T-helper 9 cell (primary cell): ENCODE measurements around the gene PDE8A.
"Not testable (repeated sequence)": the region's sequence is repeated elsewhere in the genome, so short reads cannot be mapped to it uniquely, and the experiment has no call there.

Experiments used
- DNase-seq: peaks from one replicate; pipeline ENCODE4 v3.0.0-alpha.2; 2020

Gene PDE8A

DNA sequence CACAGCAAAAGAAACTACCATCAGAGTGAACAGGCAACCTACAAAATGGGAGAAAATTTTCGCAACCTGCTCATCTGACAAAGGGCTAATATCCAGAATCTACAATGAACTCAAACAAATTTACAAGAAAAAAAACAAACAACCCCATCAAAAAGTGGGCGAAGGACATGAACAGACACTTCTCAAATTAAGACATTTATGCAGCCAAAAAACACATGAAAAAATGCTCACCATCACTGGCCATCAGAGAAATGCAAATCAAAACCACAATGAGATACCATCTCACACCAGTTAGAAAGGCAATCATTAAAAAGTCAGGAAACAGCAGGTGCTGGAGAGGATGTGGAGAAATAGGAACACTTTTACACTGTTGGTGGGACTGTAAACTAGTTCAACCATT, 30.1 kb downstream of the PDE8A start:
- DNase-seq: not testable (repeated sequence)

DNA sequence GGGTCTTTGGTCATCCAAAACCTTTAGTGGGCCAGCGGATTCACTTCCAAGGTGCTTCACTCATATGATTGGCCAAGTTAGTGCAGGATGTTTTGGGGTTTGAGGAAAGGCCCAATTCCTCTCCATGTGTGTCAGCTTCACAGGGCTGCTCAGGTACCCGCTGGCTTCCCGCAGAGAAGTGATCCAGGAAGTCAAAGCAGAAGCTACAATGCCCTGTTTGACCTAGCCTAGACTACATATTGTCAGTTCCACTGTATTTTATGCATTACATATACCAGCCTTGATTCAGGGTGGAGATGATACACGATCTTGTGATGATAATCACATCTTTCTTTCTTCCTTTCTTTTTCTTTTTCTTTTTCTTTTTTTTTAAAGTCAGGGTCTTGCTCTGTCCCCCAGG, 32.1 kb downstream of the PDE8A start:
- DNase-seq: no peak

DNA sequence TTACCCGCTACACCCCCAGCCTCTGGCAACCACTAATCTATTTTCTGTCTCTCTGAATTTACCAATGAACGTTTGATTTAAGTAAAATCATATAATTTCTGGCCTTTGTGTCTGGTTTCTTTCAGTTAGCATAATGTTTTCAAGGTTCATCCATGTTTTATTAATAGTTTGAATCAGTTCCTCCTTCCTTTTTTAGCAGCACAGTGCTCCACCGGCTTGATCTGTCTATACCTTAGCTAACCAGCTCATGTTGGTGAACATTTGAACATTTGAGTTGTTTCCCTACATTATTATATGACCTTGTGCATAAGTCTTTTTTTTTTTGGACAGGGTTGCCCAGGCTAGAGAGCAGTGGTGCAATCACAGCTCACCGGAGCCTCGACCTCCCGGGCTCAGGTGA, 33.3 kb downstream of the PDE8A start:
- no peak for DNase-seq

DNA sequence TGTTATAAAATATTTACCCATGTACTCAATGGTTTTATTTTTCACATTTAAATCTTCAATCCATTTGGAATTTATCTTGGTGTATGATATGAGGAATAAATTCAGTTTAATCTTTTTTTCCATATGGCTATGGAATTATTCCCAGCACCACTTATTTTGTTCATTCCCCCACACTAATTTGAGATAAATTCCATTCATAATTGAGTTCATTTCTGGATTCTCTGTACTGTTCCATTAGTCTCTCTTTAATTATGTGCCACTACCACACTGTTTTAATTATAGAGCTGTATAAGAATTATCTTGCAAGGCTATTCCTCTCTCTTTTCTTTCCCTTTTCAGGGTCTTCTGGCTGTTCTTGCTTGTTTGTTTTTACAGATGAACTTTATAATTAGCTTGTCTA, 34.6 kb downstream of the PDE8A start:
- no peak for DNase-seq

DNA sequence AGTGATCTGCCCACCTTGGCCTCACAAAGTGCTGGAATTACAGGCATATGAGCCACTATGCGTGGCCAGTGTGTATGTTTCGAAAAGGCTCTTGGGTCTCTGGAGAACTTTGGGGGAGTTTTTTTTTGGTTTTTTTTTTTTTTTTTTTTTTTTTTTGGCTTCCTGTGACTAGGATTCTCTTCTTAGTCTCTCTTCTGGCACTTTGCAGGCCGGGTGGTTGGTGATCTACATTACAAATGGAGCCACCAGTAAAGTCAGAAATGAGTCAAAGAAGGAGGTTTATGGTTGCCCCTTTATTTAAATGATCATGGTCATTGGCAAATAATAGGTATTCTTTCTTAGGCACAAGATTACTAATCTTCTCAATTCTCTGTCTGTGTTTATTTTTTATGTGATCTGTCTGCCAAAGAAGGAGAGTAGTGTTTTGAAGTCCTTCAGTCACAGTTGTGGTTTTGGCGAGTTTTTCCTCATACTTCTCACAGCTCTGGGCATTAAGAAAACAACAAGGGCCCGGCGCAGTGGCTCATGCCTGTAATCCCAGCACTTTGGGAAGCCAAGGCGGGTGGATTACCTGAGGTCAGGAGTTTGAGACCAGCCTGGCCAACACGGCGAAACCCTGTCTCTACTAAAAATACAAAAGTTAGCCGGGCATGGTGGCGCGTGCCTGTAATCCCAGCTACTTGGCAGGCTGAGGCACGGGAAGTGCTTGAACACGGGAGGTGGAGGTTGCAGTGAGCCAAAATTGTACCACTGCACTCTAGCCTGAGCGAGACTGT, 38.3 kb downstream of the PDE8A start:
- no peak for DNase-seq

DNA sequence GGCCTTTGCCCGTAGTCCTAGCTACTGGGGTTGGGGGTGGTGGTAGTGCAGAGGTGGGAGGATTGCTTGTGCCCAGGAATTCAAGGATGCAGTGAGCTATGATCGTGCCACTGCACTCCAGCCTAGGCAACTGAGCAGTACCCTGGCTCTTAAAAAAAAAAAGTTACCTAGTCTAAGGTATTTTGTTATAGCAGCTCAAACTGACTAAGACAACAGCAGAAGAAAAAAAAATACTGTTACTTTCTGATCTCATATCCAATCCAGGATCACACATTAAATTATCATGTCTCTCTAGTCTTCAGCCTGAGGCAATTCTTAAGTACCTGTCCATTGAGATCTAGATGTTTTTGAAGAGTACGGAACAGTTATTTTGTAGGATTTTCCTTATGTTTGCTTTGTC, 39.8 kb downstream of the PDE8A start:
- no peak for DNase-seq

DNA sequence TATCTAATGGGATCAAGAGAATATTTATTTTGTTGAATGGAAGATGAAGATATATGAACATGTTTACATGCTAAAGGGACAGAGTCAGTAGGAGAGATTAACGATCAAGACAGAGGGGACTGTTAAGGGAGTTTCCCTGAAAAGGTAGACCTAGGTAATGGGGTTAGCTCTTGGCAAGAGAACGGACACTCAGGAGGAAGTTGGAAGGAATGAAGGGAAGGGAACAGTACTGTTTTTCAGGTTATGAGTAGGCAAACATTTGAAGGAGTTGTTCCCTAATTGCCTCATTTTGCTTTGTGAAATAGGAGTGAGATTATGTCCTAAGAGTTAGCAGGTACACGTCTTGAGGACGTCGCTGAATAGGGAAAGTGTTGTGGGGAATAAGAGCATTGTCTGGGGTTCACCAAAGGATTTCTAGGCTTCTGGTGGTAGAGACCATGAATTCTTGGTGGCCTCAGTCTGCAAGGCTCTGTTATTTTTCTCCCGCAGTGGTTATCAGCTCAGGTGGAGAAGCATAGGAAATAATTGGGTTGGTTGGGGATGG, 41.3 kb downstream of the PDE8A start:
- DNase-seq: no peak

DNA sequence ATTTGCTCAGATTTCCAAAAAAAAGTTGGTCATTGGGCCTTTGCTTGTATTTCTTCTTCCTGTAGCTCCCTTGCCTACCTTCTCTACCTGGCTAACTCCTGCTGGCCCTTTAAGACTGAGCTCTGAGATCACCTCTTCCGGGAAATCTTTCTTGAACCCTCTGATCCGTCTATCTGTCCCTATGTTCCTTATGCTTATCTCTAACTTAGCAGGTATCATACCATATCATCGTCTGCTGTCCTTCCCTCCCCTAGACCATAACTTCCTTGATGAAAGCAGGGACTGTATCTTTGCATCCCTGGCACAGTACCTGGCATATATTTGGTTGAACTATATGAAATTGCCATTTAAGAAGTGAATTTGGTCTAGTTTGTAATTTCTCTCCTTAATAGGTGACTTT, 42.3 kb downstream of the PDE8A start:
- DNase-seq: no peak

DNA sequence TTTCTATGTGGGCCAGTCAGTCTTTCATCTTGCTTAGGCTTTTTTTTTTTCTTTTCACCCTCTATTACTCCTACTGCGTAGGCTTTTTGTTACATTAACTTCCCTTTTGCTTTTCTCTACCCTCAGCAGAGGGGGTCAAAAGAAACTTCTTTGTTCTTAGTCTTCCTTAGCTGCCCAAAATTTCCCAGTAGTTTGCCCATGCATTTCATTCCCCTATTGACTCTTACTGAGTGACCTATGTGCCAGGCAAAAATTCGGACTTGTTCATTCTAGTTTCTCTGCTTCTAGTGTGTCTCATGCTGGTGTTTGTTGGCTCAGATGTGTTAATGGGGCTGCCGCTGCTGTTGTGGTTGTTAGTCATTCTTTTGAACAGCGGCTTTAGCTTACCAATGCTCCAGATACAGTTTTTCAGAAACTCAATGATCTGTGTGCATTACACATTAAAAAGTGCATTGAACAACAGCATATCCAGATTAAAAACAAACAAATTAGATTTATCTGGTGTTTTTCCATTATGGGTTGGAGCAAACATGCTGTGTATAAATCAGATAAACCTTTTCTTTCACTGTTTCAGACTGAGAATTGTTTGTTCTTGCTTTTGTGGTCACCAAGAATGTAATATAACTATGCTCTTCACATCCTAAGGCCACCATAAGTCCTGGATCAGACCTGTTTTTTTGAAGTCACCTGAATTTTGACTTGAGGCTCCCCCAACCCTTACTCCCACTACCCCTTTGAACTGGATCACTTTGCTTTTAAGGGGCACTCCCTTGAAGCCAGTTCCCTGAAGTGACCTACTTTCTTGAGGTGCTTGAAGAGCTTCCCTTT, 43.1 kb downstream of the PDE8A start:
- no peak for DNase-seq

DNA sequence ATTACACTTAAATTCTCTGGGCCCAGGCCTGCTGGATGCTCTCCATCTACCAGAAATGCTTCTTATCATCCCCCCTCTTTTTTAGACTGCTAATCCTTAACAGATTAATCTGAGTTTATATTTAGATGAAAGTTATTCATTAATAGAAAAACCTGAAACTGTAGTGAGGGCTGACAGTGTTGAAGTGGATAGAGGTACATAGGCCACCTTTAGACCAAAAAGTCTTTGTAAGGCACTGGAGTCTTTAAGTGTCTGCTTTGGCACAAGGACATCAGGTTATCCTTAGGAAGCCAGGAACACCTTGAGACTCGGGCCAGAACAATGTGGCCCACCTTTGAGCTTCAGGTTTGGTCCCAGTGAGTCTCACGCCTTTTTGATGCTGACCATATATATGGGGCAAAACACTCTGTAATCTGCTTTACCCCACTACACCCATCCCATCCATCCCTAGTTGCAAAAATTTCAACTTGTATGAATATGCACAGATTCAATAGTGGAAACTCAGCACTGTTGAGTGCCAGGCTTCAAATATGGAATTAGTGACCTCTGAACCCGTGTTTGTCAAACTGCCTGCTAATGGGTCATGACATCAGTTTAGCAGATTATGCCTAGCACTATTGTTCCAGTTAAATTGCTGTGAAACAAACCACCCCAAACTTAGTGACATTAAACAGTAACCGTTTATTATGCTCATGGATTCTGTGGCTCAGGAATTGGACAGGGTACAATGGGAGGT, 44.0 kb downstream of the PDE8A start:
- no peak for DNase-seq

DNA sequence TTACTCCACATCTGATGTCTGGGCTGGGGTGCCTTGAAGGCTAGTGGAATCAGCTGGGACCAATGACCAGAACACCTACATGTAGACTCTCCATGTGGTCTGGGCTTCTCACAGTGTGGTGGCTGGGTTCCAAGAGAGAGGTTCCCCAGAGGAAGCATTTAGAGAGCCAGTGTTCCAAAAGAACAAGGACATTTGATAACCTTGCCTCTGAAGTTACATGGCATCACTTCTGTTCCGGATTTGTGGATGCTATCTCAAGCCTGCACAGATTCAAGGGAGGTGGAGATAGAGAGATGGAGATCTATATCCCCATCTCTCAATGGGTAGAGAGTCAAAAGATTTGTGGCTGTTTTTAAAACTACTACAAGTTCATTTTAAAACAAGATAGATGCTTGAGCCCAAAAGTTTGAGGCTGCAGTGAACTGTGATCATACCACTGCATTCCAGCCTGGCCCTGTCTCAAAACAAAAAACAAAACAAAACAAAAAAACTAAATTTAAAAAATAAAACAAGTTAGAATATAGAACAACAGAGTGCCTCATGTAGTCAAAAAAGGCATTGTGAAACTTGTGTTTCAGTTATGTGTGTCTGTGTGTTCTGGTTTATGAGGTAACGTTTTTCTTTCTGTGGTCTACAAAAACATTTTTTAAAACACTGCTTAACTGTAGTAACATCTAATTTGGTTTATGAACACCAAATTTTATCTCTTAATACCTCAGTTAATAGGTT, 44.8 kb downstream of the PDE8A start:
- no peak for DNase-seq

DNA sequence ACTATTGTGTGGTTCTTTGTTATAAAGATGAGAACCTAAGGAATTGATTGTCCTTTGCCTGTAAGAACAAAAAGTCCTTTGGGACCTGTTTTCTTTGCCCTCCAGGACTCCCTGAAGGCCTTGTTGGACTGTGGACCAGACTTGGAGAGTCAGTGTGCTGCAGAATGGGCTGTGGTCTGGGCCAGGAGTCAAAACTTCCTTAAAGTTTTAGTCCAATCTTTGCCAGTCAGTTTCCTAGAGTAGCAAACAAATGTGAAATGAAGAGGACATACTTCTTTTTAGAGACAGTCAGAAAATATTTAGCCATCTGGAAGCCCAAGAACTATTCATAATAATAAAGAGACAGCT, 45.4 kb downstream of the PDE8A start:
- no peak for DNase-seq

DNA sequence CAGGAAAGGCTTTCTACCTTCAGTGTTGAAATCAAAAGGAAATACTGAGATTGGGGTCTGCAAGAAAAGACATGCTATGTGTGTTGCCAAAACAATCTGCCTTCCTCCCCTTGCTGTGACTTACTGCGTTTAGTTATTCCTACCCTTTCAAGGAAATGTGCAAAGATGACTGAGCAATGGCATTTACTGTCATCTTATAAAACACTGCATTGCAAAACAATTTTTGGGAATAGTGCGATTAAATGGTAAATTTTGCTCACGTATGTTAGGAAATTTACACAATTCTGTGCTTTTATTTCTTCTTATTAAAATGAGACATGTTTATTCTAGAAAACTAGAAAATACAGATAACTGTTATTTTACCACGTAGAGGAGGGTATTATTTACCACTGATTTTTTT, 45.8 kb downstream of the PDE8A start:
- no peak for DNase-seq

DNA sequence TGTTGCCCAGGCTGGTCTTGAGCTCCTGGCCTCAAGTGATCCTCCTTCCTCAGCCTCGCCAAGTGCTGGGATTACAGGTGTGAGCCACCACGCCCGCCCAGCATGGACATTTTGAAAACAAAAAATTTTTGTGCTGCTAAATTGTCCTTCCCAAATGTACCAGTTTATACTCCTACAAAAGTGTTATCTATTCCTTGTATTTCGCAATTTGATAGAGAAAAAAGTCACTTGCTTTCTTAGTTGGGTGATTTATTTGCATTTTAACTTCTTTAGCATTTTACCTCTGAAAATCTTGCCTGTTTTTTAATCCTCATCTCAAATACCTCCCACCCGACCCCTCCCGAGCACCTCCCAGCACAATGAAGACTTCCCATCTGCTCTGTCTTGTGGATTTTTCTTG, 46.8 kb downstream of the PDE8A start:
- no peak for DNase-seq

DNA sequence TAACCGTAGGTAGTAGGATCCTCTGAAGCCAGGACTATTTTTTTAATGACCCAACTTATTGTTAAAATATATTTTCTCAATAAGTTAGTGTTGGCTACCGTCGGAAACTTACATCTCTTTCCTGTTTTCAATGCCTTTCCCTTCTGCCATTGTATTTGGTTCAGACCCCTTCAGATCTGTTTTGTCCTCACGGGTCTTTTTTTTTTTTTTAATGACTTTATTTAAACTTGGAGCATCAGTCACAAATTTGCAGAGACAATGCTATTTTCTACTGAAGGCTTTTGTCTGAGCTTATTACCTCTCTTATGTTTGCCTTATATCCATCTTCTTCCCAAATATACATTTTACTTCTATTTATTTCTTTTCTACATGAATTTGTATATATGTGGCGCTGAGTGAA, 47.6 kb downstream of the PDE8A start:
- DNase-seq: no peak

DNA sequence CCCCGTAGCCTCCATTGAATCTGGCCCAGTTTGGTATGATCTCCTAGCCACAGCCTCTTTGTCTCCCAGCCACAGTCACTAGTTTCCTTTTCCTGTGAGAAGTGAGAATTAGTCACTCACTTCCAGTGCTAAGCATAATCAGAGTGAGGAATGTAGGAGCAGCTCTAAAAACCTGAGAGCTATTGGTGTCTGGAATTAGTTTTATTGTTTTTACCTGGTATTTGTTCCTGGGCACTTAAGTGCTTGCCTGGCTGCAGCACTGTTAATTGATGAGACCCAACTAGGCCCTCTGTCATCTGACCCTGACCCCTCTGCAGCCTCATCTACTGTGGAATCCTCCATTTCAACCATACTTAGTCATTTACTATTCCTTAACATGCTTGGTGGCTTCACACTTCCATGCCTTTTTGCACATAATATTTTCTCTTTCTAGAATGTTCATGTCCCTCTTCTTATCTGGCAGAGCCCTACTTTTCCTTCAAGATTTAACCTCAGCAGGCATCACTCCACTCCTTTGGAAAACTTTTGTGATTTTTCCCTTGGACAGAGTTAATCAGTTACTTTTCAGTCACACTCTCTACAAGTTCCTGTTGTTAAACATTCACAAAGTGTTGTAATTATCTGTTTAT, 48.8 kb downstream of the PDE8A start:
- DNase-seq: no peak

DNA sequence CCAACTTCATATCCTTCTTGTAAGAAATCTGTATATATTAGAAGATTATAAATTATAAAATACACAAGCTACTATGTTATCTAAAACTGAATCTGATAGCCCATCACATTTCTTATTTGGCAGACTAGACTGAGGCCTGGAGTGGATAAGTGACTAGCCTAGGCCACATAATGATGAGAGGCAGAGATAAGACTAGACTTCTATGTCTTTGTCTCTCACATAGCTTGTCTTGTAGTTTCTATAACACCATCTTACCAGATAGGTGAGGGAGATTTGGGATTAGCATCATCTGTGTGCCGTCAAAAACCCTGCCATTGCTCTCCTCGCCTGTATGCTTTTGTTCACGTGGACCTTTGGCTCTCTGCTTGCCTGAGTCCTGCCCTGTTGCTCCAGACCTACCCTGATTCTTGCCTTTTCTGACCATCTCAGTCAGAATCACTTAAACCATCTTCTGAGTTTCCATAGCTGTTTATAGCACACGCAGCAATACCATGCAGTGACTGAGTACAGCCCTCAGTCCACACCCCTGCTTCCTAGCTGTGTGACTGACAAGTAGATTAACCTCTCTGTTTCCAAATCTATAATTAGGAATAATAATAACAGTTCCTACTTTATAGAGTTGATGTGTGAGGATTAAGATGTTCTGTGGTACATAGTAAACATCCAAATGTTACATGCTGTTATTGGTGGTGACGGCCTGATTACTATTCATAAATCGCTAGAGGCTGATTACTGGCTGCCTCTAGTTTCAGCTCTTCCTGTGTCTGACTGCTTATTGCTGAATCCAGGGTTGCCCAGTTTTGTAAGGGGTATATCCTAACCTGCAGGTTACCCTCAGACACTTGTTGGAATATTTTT, 49.7 kb downstream of the PDE8A start:
- DNase-seq: no peak

DNA sequence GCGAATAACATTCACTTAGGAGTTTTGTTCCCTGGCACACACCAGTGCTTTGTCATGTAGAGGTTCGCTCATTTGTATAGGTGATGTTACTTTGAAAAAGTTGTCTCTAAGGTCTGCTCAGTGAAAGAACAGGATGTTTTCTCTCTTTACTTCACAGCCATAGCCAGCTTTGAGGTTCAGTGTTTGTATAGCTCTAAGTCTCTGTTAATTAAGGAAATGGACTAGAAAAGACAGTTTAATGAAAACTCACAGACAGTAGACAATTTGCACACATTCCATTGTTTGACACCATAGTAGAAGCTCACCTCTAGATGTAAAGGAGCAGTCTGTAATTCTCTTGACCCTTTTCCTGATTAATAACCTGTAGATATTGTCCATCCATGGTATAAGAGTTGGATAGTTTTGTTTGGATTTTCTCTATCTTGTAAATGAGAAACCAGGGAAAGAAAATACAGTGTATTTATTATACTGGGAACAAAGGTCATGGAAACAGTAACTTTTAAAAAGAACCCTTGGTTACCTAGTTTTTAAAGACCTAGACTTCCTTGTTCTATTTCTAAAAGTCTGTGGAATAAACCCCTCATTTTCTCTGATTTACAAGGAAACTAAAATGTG, 50.4 kb downstream of the PDE8A start:
- no peak for DNase-seq

DNA sequence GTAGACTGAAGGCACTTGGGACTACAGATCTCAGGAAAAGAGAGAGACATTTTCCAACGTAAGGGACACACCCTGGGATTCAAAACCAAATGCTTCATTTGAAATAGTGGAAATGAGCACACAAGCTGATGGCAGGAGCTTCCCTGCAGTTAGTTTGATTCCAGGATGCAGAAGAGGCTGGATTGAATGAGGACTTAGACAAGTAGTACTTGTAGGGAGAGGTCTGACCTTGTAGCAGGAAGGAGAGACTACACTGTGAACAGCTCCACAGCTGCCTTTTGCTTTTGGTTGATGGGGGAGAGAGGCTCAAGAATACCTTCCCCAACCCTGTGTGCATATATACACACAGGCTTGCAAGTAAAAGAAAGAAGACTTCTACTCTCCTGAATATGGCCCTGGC, 51.5 kb downstream of the PDE8A start:
- no peak for DNase-seq

DNA sequence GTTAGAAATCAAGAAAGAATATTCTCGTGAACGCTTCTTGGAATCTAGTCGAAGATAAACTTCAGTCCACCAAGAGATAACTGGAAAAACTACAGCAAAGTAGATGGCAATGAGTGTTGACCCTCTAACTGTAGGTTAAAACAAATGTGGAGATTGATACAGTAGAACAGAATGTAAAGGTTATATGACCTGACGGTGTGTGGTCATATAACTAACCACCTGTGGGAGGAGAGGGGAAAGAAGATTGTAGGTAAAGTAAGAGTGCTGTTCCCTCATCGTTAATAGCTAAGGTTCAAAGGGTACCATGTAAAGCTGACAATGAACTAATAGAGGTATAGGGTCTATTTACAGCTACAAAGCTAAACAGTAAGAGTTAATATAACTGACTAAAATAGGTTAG, 52.6 kb downstream of the PDE8A start:
- no peak for DNase-seq

DNA sequence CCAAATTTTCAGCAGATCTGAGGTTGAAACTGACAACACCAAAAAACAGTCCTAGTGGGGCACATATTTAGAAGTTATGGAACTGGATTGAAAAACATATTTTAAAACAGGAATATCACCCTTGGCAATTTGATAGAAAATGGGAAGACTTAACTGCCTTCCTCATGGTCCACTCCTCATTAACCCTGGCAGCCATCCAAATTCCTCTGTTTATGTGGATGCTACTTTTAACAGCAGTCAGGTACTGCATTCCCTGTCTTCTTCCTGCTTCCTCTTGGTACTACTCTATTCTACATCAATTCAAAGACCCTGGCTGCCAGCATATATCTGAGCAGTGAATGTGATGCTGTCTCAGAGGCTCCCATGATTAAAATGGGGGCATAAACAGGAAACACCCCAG, 54.3 kb downstream of the PDE8A start:
- no peak for DNase-seq
